ENCODE data around the gene GRIP1.
"Not testable (repeated sequence)": the region's sequence is repeated elsewhere in the genome, so short reads cannot be mapped to it uniquely, and the experiment has no call there.

GRIP1 gene

GRCh38 chr12:66503746-66504145, 175.1 kb downstream of the GRIP1 start:
- DNase-seq: no peak

GRCh38 chr12:66502911-66503310, 176.0 kb downstream of the GRIP1 start:
- no peak for DNase-seq

- DNase-seq: no peak
Measured at GRCh38 chr12:66500841-66501240, 178.0 kb downstream of the GRIP1 start.

- DNase-seq: no peak
Measured at GRCh38 chr12:66500091-66500490, 178.8 kb downstream of the GRIP1 start.

- no peak for DNase-seq
Measured at GRCh38 chr12:66499000-66499399, 179.9 kb downstream of the GRIP1 start.

- not testable (repeated sequence) for DNase-seq
Measured at GRCh38 chr12:66498059-66498458, 180.8 kb downstream of the GRIP1 start.

- no peak for DNase-seq
Measured at GRCh38 chr12:66497008-66497897, 181.6 kb downstream of the GRIP1 start.

- no peak for DNase-seq
Measured at GRCh38 chr12:66496595-66496994, 182.3 kb downstream of the GRIP1 start.

- DNase-seq: no peak
Measured at GRCh38 chr12:66495709-66496108, 183.2 kb downstream of the GRIP1 start.

- no peak for DNase-seq
Measured at GRCh38 chr12:66493819-66494218, 185.1 kb downstream of the GRIP1 start.

GRCh38 chr12:66491853-66492252, 187.0 kb downstream of the GRIP1 start:
- DNase-seq: no peak

- no peak for DNase-seq
Measured at GRCh38 chr12:66482351-66483203, 196.3 kb downstream of the GRIP1 start.

GRCh38 chr12:66467932-66468331, 210.9 kb downstream of the GRIP1 start:
- no peak for DNase-seq

GRCh38 chr12:66461331-66461730, 217.5 kb downstream of the GRIP1 start:
- no peak for DNase-seq

- no peak for DNase-seq
Measured at GRCh38 chr12:66459944-66460482, 218.9 kb downstream of the GRIP1 start.

GRCh38 chr12:66456612-66457011, 222.3 kb downstream of the GRIP1 start:
- DNase-seq: no peak

GRCh38 chr12:66453844-66454243, 225.0 kb downstream of the GRIP1 start:
- DNase-seq: no peak

GRCh38 chr12:66453120-66453519, 225.8 kb downstream of the GRIP1 start:
- DNase-seq: no peak

GRCh38 chr12:66449531-66449930, 229.3 kb downstream of the GRIP1 start:
- DNase-seq: no peak

GRCh38 chr12:66447643-66448042, 231.2 kb downstream of the GRIP1 start:
- DNase-seq: no peak

GRCh38 chr12:66446276-66446675, 232.6 kb downstream of the GRIP1 start:
- no peak for DNase-seq

- DNase-seq: no peak
Measured at GRCh38 chr12:66441905-66442559, 236.8 kb downstream of the GRIP1 start.

- no peak for DNase-seq
Measured at GRCh38 chr12:66438601-66439000, 240.3 kb downstream of the GRIP1 start.
